Stimulated activated CD4-positive, alpha-beta T cell treated with anti-CD3 and anti-CD28 coated beads, Interleukin-2, amount 100 ng/mL, for 48 hours (primary cell): ENCODE measurements around the gene ABCB9.

Experiments used
- DNase-seq, 2 donors: peaks; one replicate each; pipeline ENCODE4 v3.0.0-alpha.2; 2020

ABCB9 gene

GRCh38 chr12:122981036-122981471 lies 14.8 kb upstream of the ABCB9 start:
- peak in 1 of 2 donors; percentile 14 for DNase-seq

GRCh38 chr12:122980183-122981035 lies 14.1 kb upstream of the ABCB9 start, which contains the start of gene ARL6IP4:
TSS of gene ARL6IP4 (plus strand) at chr12:122980681. CDS start at chr12:122981140, 459 bp downstream.
- DNase-seq = peak; percentile 48 to 61

GRCh38 chr12:122979908-122980182 lies 13.6 kb upstream of the ABCB9 start:
- DNase-seq = no peak

- DNase-seq = no peak
Observed at GRCh38 chr12:122979001-122979907, 13.0 kb upstream of the ABCB9 start.

- DNase-seq = no peak
Observed at GRCh38 chr12:122978507-122978955, 12.3 kb upstream of the ABCB9 start.

GRCh38 chr12:122977655-122978392 lies 11.6 kb upstream of the ABCB9 start:
- no peak for DNase-seq

GRCh38 chr12:122977153-122977552 lies 10.9 kb upstream of the ABCB9 start:
- no peak for DNase-seq

- DNase-seq = no peak
Observed at GRCh38 chr12:122976648-122976975, 10.3 kb upstream of the ABCB9 start.

GRCh38 chr12:122975790-122976647 lies 9.8 kb upstream of the ABCB9 start:
- DNase-seq = no peak

GRCh38 chr12:122974892-122975789 lies 8.9 kb upstream of the ABCB9 start, which contains the start of gene OGFOD2:
TSS of gene OGFOD2 (plus strand) at chr12:122975244. CDS start at chr12:122975252, 8 bp downstream.
- peak; percentile 86 to 88 for DNase-seq

- peak; percentile 98 to 99 for DNase-seq
Observed at GRCh38 chr12:122974274-122974891, 8.1 kb upstream of the ABCB9 start.

- no peak for DNase-seq
Observed at GRCh38 chr12:122969676-122970075, 3.4 kb upstream of the ABCB9 start.

- no peak for DNase-seq
Observed at GRCh38 chr12:122968104-122968503, 1.8 kb upstream of the ABCB9 start.

GRCh38 chr12:122966743-122967550 lies 684 bp upstream of the ABCB9 start:
- no peak for DNase-seq

- DNase-seq = no peak
Observed at GRCh38 chr12:122965321-122965751, 927 bp downstream of the ABCB9 start.

GRCh38 chr12:122964439-122965257 lies 1.6 kb downstream of the ABCB9 start:
- no peak for DNase-seq

GRCh38 chr12:122963941-122964265 lies 2.4 kb downstream of the ABCB9 start:
- DNase-seq = no peak

GRCh38 chr12:122961531-122962329 lies 4.5 kb downstream of the ABCB9 start:
- DNase-seq = no peak
